M059J (cell line): ENCODE results near the gene NXNL1. TPM values are rescaled to one million over a fixed set of nuclear protein-coding genes. Genes with fewer than 3 reads are reported as not detected.
"Not testable (repeated sequence)": the region's sequence is repeated elsewhere in the genome, so short reads cannot be mapped to it uniquely, and the experiment has no call there.

Experiments
- DNase-seq: peaks from one replicate; pipeline ENCODE4 v3.0.0-alpha.2; 2012; ENCODE audit warnings: low read depth
- total RNA-seq: library from RNA; depleted of rRNA; stranded (reverse); fragments of >200 nt; shearing (Covaris generic); gene quantifications from 2 replicates; pipeline ENCODE4 v1.2.3, GENCODE V29; 2014

NXNL1 gene
- total RNA-seq, 1 experiment from 2014 or later = not detected

GRCh38 chr19:17486545-17487240 is 26.0 kb upstream of the NXNL1 start:
- DNase-seq = no peak

DNA sequence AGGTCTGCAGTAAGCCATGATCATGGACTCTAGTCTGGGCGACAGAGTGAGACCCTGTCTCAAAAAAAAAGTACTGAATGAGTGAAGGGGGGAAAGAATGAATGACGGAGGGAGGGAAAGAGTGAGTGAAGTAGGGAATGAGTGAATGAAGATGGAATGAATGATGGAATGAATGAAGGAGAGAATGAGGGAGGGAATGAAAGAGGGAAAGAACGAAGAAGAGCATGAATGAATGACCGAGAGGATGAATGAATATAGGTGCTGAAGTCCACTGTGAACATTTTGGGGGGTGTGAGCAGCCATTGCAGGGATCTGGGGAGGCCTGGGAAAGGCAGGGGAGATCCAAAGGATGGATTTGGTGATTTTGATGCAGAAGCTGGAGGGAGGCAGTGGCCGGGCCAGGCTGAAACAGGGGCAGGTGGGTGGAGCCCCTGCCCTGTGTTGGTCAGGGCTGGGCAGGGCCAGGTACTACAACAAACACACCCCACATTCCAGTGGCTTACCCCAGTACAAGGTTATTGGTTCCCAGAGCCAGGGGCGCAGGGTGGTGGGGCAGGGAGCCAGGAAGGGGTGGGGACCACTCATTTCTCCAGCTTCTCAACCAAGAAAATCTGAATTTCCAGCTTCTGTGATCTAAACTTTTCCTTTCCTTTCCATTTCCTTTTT is 23.9 kb upstream of the NXNL1 start:
- no peak for DNase-seq

GRCh38 chr19:17483605-17484002 is 22.9 kb upstream of the NXNL1 start:
- no peak for DNase-seq

- DNase-seq = no peak
Observed at GRCh38 chr19:17482877-17483604, 22.3 kb upstream of the NXNL1 start.

- no peak for DNase-seq
Observed at GRCh38 chr19:17481986-17482385, 21.3 kb upstream of the NXNL1 start.

DNA sequence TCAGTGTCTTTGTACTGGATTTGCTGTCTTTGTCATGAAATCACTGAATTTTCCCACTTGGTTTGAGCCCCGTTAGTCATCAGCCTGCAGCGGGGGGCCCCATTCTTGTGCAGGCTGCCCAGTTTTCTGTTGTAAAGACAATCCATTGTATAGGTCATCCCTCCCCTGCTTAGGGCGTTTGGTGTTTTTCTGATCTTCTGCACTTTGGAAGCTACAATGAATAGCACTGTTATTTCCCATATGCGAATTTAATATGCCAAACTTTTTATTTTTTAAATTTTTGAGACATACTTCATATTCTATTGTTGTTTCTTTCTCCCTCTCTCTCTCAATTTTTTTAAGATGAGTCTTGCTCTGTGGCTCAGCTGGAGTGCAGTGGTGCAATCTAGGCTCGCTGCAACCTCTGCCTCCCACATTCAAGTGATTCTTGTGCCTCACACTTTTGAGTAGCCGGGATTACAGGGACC is 18.6 kb upstream of the NXNL1 start:
- peak; percentile 73 for DNase-seq

GRCh38 chr19:17475541-17476115 is 14.9 kb upstream of the NXNL1 start:
- peak; percentile 88 for DNase-seq

GRCh38 chr19:17475011-17475540 is 14.3 kb upstream of the NXNL1 start:
- DNase-seq = not testable (repeated sequence)

- peak; percentile 85 for DNase-seq
Observed at GRCh38 chr19:17473041-17473440, 12.3 kb upstream of the NXNL1 start.

- DNase-seq = no peak
Observed at GRCh38 chr19:17471410-17472125, 10.8 kb upstream of the NXNL1 start.

GRCh38 chr19:17470068-17470841 is 9.5 kb upstream of the NXNL1 start, which contains the start of gene SLC27A1:
Gene SLC27A1, plus strand, starts transcription at chr19:17470524. Its CDS starts 17 bp downstream, at chr19:17470541.
- peak; percentile 99 for DNase-seq

GRCh38 chr19:17469481-17470067 is 8.8 kb upstream of the NXNL1 start:
- peak; percentile 95 for DNase-seq

GRCh38 chr19:17469092-17469480 is 8.4 kb upstream of the NXNL1 start:
- DNase-seq = no peak

DNA sequence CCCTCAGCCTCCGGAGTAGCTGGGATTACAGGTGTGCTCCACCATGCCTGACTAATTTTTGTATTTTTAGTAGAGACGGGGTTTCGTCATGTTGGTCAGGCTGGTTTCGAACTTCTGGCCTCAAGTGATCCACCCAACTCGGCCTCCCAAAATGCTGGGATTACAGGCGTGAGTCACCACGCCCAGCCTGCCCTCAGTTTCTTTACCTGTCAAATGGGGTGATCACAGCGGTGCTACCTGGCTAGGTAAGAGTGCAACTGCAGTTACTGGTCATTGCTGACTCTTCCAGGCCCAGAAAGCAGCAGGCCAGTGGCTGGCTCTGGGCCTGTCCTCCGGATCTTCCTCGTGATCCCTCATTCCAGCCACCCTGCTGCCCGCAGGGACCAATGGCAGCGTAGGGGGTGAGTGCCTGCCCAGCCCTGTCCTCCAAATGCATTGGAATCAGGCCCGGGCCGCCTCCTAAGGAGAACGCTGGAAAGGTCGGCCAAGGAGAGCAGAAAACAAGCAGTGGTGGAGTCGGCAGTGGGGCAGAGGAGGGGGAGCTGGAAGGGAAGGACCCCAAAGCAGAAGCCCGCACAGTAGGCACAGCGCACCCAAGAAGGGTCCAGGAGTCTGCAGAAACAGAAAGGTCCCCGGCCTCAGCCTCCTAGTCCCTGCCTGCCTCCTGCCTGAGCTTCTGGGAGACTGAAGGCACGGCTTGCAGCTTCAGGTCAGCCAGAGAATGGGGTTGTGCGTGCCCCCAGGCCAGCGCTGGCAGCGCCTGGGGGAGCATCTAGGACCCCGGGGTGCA is 7.8 kb upstream of the NXNL1 start:
- DNase-seq = no peak

- no peak for DNase-seq
Observed at GRCh38 chr19:17467471-17468301, 7.0 kb upstream of the NXNL1 start.

GRCh38 chr19:17466487-17466850 is 5.7 kb upstream of the NXNL1 start:
- DNase-seq = no peak

- no peak for DNase-seq
Observed at GRCh38 chr19:17458970-17459369, 1.8 kb downstream of the NXNL1 start.

GRCh38 chr19:17457616-17458015 is 3.1 kb downstream of the NXNL1 start:
- no peak for DNase-seq
